H9 (cell line): ENCODE measurements around the gene SLCO2A1. TPM values are rescaled to one million over a fixed set of nuclear protein-coding genes. Genes with fewer than 3 reads are reported as not detected.

ENCODE experiments used
- DNase-seq: peaks from one replicate; pipeline ENCODE4 v3.0.0-alpha.2; 2017
- H2AFZ ChIP-seq: one replicate; pipeline ENCODE4 v1.6.1; 2013; ENCODE audit warnings: mild to moderate bottlenecking, low read length, control low read depth, moderate library complexity
- H2AK5ac ChIP-seq: 2 replicates; pipeline ENCODE4 v1.6.1; 2013; ENCODE audit warnings: low read length, control low read depth, mixed read lengths; ENCODE audit not compliant: insufficient read length
- H2BK120ac ChIP-seq: one replicate; pipeline ENCODE4 v1.6.1; 2013; ENCODE audit warnings: low read depth, mild to moderate bottlenecking, low read length, control low read depth, inconsistent platforms; ENCODE audit not compliant: poor library complexity, severe bottlenecking
- H2BK12ac ChIP-seq: 2 replicates; pipeline ENCODE4 v1.6.1; 2013; ENCODE audit warnings: low read length, control low read depth, mixed read lengths, low read depth; ENCODE audit not compliant: insufficient read length
- H2BK15ac ChIP-seq: 2 replicates; pipeline ENCODE4 v1.6.1; 2013; ENCODE audit warnings: low read depth, low read length, control low read depth
- H2BK20ac ChIP-seq: one replicate; pipeline ENCODE4 v1.6.1; 2013; ENCODE audit warnings: low read depth, mild to moderate bottlenecking, low read length, control low read depth, inconsistent platforms; ENCODE audit not compliant: poor library complexity, severe bottlenecking
- H2BK5ac ChIP-seq: 2 replicates; pipeline ENCODE4 v1.6.1; 2013; ENCODE audit warnings: low read length, control low read depth, mixed read lengths; ENCODE audit not compliant: insufficient read length
- H3K14ac ChIP-seq: 2 replicates; pipeline ENCODE4 v1.6.1; 2013; ENCODE audit warnings: low read length, control low read depth; ENCODE audit not compliant: insufficient read depth
- H3K18ac ChIP-seq: 2 replicates; pipeline ENCODE4 v1.6.1; 2013; ENCODE audit warnings: low read depth, mild to moderate bottlenecking, mixed read lengths, low read length, control low read depth; ENCODE audit not compliant: insufficient read length
- H3K23ac ChIP-seq: 2 replicates; pipeline ENCODE4 v1.6.1; 2013; ENCODE audit warnings: low read length, control low read depth, mixed read lengths, low read depth; ENCODE audit not compliant: insufficient read length
- H3K23me2 ChIP-seq: 2 replicates; pipeline ENCODE4 v1.6.1; 2013; ENCODE audit warnings: low read depth, mild to moderate bottlenecking, mixed read lengths, low read length, control low read depth; ENCODE audit not compliant: insufficient read length, poor library complexity, severe bottlenecking
- H3K27ac ChIP-seq: 2 replicates; pipeline ENCODE4 v1.5.1; 2013; ENCODE audit warnings: low read length, control low read depth, mixed read lengths, low read depth; ENCODE audit not compliant: insufficient read length
- H3K27me3 ChIP-seq: 2 replicates; pipeline ENCODE4 v1.6.1; 2013; ENCODE audit warnings: low read length, control low read depth, inconsistent platforms; ENCODE audit not compliant: insufficient read depth
- H3K4ac ChIP-seq: 2 replicates; pipeline ENCODE4 v1.6.1; 2013; ENCODE audit warnings: low read depth, mild to moderate bottlenecking, control low read depth, inconsistent platforms, low read length, moderate library complexity
- H3K4me1 ChIP-seq: 2 replicates; pipeline ENCODE4 v1.6.1; 2013; ENCODE audit warnings: low read length, control low read depth, inconsistent platforms; ENCODE audit not compliant: insufficient read depth
- H3K4me2 ChIP-seq: 2 replicates; pipeline ENCODE4 v1.6.1; 2013; ENCODE audit warnings: low read length, control low read depth, mixed read lengths; ENCODE audit not compliant: insufficient read length, insufficient read depth
- H3K56ac ChIP-seq: 2 replicates; pipeline ENCODE4 v1.6.1; 2013; ENCODE audit warnings: low read depth, mild to moderate bottlenecking, mixed read lengths, low read length, control low read depth; ENCODE audit not compliant: insufficient read length
- H3K79me1 ChIP-seq: 2 replicates; pipeline ENCODE4 v1.6.1; 2013; ENCODE audit warnings: low read depth, mild to moderate bottlenecking, moderate library complexity, low read length, control low read depth, inconsistent platforms; ENCODE audit not compliant: insufficient read depth, poor library complexity, severe bottlenecking
- H3K79me2 ChIP-seq: 2 replicates; pipeline ENCODE4 v1.6.1; 2013; ENCODE audit warnings: low read length, control low read depth, inconsistent platforms; ENCODE audit not compliant: insufficient read depth
- H3K9ac ChIP-seq: 2 replicates; pipeline ENCODE4 v1.6.1; 2013; ENCODE audit warnings: low read length, control low read depth, mixed read lengths; ENCODE audit not compliant: insufficient read length; ENCODE audit errors: extremely low read depth
- H3K9me3 ChIP-seq: one replicate; pipeline ENCODE4 v1.6.1; 2013; ENCODE audit warnings: low read depth, low read length, inconsistent platforms; ENCODE audit not compliant: control insufficient read depth
- H3T11ph ChIP-seq: one replicate; pipeline ENCODE4 v1.6.1; 2013; ENCODE audit warnings: mild to moderate bottlenecking, low read length, control low read depth, inconsistent platforms
- H4K20me1 ChIP-seq: one replicate; pipeline ENCODE4 v1.6.1; 2013; ENCODE audit not compliant: control insufficient read depth, insufficient read length, insufficient read depth
- H4K5ac ChIP-seq: 2 replicates; pipeline ENCODE4 v1.6.1; 2013; ENCODE audit warnings: low read depth, mild to moderate bottlenecking, mixed read lengths, low read length, control low read depth; ENCODE audit not compliant: insufficient read length
- H4K8ac ChIP-seq: replicated peaks from 2 replicates; pipeline ENCODE4 v1.6.1; 2013; ENCODE audit warnings: low read length, control low read depth, mixed read lengths, low read depth; ENCODE audit not compliant: insufficient read length
- H4K91ac ChIP-seq: 2 replicates; pipeline ENCODE4 v1.6.1; 2013; ENCODE audit warnings: low read depth, mild to moderate bottlenecking, moderate library complexity, mixed read lengths, low read length, control low read depth; ENCODE audit not compliant: insufficient read length
- H3K27ac Mint-ChIP-seq, 3 experiments: 2 replicates in 2 of 3; 3 replicates in 1 of 3; pipeline ENCODE4 v1.8.0; 2020 to 2021; ENCODE audit warnings: mixed read lengths in 3 of 3, mild to moderate bottlenecking in 1 of 3, moderate library complexity in 1 of 3
- H3K27me3 Mint-ChIP-seq: 2 replicates; pipeline ENCODE4 v1.8.0; 2021; ENCODE audit warnings: low read depth, mild to moderate bottlenecking, moderate library complexity, mixed read lengths
- H3K36me3 Mint-ChIP-seq, 3 experiments: 2 replicates in 2 of 3; 3 replicates in 1 of 3; pipeline ENCODE4 v1.8.0; 2020 to 2021; ENCODE audit warnings: low read depth in 3 of 3, mixed read lengths in 3 of 3; ENCODE audit not compliant: insufficient read depth in 1 of 3
- H3K4me1 Mint-ChIP-seq, 2 experiments: 2 replicates each; pipeline ENCODE4 v1.8.0; 2020; ENCODE audit warnings: mixed read lengths in 2 of 2
- H3K4me3 Mint-ChIP-seq, 2 experiments: 2 replicates in 1 of 2; 3 replicates in 1 of 2; pipeline ENCODE4 v1.8.0; 2020 to 2021; ENCODE audit warnings: mild to moderate bottlenecking in 2 of 2, mixed read lengths in 2 of 2, moderate library complexity in 1 of 2
- H3K9me3 Mint-ChIP-seq, 2 experiments: 2 replicates in 1 of 2; 3 replicates in 1 of 2; pipeline ENCODE4 v1.8.0; 2020; ENCODE audit warnings: mild to moderate bottlenecking in 2 of 2, mixed read lengths in 2 of 2, moderate library complexity in 1 of 2
- WGBS: extraction: QIAGEN DNeasy Blood & Tissue Kit; methylation state at CpG from one replicate; pipeline ENCODE4 v1.1.7; 2013; ENCODE audit warnings: missing lambda C conversion rate, low lambda C conversion rate, mixed read lengths; ENCODE audit not compliant: insufficient read length; ENCODE audit errors: extremely low coverage; 5-methylcytosine and 5-hydroxymethylcytosine counted together
- total RNA-seq: library from RNA; stranded (reverse); gene quantifications from 2 replicates; pipeline ENCODE4 v1.2.1, GENCODE V29; 2021
- TF ChIP-seq, protein P1 (sequence below): fragments of 200-600 bp; sonication (generic); conservative IDR thresholded peaks from 3 replicates; pipeline ENCODE4 v1.8.0; 2021; ENCODE audit warnings: antibody characterized with exemption, mild to moderate bottlenecking

The SLCO2A1 gene
- total RNA-seq, 1 experiment from 2014 or later = 0.98 TPM

DNA sequence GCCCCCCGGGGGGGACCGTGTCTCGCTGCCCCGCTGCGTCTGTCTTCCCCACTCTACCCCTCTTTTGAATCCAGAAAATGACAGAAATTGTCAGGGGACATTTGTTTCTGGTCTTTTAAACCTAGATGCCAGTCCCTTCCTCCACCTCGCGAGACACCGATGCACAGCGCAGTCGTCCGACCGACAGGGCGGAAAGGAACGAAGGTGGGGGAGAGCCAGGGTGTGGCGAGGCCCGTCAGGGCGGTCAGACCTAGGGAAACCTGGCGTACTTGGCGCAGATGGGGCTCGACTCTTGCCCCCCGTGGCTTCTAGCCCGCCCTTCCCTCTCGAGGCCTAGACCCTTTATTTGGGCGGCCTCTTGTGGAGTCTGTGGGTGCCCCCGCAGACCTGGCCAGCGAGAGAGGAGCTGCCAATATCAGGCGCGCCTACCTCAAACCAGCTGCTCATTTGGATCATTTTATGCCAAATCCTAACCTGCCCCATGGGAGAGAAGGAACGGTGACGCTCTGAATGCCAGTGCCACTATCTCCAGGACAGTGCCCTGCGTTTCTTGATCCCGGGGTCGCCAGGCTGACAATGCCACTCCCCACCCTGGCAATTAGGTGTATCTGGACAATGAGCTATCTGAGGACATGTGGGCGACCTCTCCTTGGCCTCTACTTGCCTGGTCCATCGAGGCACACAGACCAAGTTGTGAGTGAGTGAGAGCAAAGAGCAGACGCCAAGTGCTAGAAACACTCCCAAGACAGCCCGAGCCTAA is 133.5 kb downstream of the SLCO2A1 start:
- H3K4me2 ChIP-seq = peak overlapping the region; percentile 80
- no peak overlapping the region for H3T11ph ChIP-seq
- H3K27ac Mint-ChIP-seq = no peak overlapping the region
- no peaks in the 10 kb centered on the region for H3K79me2 ChIP-seq
- TF ChIP-seq, protein P1, sequence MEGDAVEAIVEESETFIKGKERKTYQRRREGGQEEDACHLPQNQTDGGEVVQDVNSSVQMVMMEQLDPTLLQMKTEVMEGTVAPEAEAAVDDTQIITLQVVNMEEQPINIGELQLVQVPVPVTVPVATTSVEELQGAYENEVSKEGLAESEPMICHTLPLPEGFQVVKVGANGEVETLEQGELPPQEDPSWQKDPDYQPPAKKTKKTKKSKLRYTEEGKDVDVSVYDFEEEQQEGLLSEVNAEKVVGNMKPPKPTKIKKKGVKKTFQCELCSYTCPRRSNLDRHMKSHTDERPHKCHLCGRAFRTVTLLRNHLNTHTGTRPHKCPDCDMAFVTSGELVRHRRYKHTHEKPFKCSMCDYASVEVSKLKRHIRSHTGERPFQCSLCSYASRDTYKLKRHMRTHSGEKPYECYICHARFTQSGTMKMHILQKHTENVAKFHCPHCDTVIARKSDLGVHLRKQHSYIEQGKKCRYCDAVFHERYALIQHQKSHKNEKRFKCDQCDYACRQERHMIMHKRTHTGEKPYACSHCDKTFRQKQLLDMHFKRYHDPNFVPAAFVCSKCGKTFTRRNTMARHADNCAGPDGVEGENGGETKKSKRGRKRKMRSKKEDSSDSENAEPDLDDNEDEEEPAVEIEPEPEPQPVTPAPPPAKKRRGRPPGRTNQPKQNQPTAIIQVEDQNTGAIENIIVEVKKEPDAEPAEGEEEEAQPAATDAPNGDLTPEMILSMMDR = no peak
- peaks cover 0 to 2% of the 10 kb centered on the region in 2 experiments; a peak in 1 of 5 replicates for H3K9me3 Mint-ChIP-seq
- H3K27ac ChIP-seq = no peak overlapping the region
- no peak overlapping the region for H2BK12ac ChIP-seq
- no peak overlapping the region for H3K23ac ChIP-seq
- no peaks in the 10 kb centered on the region for H3K9me3 ChIP-seq
- no peak overlapping the region for H3K14ac ChIP-seq
- peaks cover 9% of the 10 kb centered on the region for H3K23me2 ChIP-seq
- no peak overlapping the region for H2BK120ac ChIP-seq
- no peaks in the 10 kb centered on the region for H3K36me3 Mint-ChIP-seq
- DNase-seq = no peak
- peaks cover 0 to 11% of the 10 kb centered on the region in 2 experiments; a peak in 2 of 4 replicates for H3K4me1 Mint-ChIP-seq
- no peaks in the 10 kb centered on the region for H4K20me1 ChIP-seq
- H3K4me3 Mint-ChIP-seq = peak overlapping the region; percentile 79 to 90
- H2AFZ ChIP-seq = no peak overlapping the region
- H4K8ac ChIP-seq = no peak overlapping the region
- no peak overlapping the region for H2BK15ac ChIP-seq
- no CpG with 5 or more reads among the region's 37 CpGs for WGBS
- no peak overlapping the region for H2BK5ac ChIP-seq
- no peak overlapping the region for H4K91ac ChIP-seq
- peaks cover 19% of the 10 kb centered on the region for H3K27me3 ChIP-seq
- no peak overlapping the region for H3K4ac ChIP-seq
- peaks cover 68% of the 10 kb centered on the region for H3K27me3 Mint-ChIP-seq
- no peak overlapping the region for H2BK20ac ChIP-seq
- no peak overlapping the region for H3K9ac ChIP-seq
- H4K5ac ChIP-seq = no peak overlapping the region
- no peaks in the 10 kb centered on the region; the same call in 1 of the 2 replicates for H3K4me1 ChIP-seq
- H2AK5ac ChIP-seq = no peak overlapping the region
- H3K56ac ChIP-seq = no peak overlapping the region
- H3K79me1 ChIP-seq = no peaks in the 10 kb centered on the region
- H3K18ac ChIP-seq = no peak overlapping the region
